ENCODE data around the gene CELA3B. TPM values are rescaled to one million over a fixed set of nuclear protein-coding genes. Genes with fewer than 3 reads are reported as not detected.

The CELA3B gene
- total and polyA plus RNA-seq, 2 donors from 2014 or later, result not detected

DNA sequence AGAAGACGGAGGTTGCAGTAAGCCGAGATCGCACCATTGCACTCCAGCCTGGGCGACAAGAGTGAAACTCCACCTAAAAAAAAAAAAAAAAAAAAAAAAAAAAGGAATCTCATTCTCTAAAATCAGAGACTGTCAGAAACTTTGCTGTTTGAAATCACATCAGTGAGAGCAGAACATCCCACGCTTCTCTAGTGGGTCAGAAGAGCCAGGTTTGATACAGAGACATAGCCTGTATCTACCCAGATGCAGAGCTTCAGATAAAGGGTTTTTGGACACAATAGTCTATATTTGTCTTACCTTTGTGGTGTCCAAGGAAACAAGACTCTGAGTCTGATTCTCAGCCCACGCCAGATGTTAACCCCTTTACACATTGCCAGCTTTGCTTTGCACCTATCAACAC is 44.2 kb downstream of the CELA3B start:
- Histone ChIP-seq H3K4me3 (ENCODE audit: low read length in 3 of 3) (no peak overlapping the region), H3K36me3 (ENCODE audit: control insufficient read depth in 2 of 3, insufficient read depth in 3 of 3, low read length in 3 of 3) (no peaks in the 10 kb centered on the region), H3K4me1 (ENCODE audit: control insufficient read depth in 2 of 3, insufficient read depth in 2 of 3, low read depth in 1 of 3, low read length in 3 of 3) (peaks cover 0 to 6% (median 6%) of the 10 kb centered on the region in 3 donors), H3K9me3 (ENCODE audit: control insufficient read depth in 2 of 3, insufficient read depth in 1 of 3, low read length in 3 of 3) (no peaks in the 10 kb centered on the region), H3K27ac (ENCODE audit: low read depth in 2 of 2, low read length in 2 of 2) (no peak overlapping the region), H3K27me3 (ENCODE audit: control insufficient read depth, insufficient read depth, low read length) (no peaks in the 10 kb centered on the region), H3K9ac (ENCODE audit: low read length in 3 of 3) (no peak overlapping the region)
- intact Hi-C loops (cut with DNase I), result no loop called here
- TF ChIP-seq, protein P1, sequence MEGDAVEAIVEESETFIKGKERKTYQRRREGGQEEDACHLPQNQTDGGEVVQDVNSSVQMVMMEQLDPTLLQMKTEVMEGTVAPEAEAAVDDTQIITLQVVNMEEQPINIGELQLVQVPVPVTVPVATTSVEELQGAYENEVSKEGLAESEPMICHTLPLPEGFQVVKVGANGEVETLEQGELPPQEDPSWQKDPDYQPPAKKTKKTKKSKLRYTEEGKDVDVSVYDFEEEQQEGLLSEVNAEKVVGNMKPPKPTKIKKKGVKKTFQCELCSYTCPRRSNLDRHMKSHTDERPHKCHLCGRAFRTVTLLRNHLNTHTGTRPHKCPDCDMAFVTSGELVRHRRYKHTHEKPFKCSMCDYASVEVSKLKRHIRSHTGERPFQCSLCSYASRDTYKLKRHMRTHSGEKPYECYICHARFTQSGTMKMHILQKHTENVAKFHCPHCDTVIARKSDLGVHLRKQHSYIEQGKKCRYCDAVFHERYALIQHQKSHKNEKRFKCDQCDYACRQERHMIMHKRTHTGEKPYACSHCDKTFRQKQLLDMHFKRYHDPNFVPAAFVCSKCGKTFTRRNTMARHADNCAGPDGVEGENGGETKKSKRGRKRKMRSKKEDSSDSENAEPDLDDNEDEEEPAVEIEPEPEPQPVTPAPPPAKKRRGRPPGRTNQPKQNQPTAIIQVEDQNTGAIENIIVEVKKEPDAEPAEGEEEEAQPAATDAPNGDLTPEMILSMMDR (IDR thresholded peaks at IDR 0.05; ENCODE audit: borderline replicate concordance, extremely low read depth, insufficient read depth), result no peak
- FAIRE-seq, result no peak
- no peak for DNase-seq

DNA sequence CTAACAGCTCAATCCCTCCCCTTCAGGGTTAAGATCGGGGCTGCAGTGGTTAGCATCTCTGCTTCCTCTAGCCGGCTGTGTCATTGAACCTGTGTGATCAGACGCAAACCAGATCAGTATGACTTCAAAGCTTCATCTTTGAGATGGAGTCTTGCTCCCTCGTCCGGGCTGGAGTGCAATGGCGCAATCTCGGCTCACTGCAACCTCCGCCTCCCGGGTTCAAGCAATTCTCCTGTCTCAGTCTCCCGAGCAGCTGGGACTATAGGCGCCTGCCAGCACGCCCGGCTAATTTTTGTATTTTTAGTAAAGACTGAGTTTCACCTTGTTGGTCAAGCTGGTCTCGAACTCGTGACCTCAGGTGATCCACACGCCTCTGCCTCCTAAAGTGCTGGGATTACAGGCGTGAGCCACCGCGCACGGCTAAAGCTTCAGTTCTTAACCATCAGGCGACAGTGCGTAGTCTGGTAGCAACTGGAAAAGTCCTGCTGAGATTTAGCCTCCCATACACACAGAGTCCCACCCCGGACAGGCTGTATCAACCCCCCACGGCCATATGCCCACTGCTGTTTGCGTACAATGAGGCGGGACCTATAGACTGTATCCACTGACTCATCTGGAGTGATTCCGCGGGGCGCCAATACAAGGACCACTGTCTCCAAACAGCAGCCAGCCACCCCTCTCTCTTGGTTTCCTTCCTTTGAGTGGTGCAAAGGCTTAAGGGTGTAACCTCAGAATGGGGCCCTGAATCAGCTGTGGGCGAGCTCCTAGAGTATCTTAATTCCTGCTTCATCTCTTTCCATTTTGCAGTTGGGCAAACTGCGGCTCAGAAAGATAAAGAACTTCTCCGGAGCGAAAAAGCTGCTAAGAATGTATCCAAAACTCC is 47.9 kb downstream of the CELA3B start:
- peaks cover 0 to 10% (median 6%) of the 10 kb centered on the region in 3 donors for H3K4me1 ChIP-seq (ENCODE audit: control insufficient read depth in 2 of 3, insufficient read depth in 2 of 3, low read depth in 1 of 3, low read length in 3 of 3)
- peak overlapping the region; percentile 69 to 80 (median 71) for H3K9ac ChIP-seq (ENCODE audit: low read length in 3 of 3)
- no peaks in the 10 kb centered on the region for H3K27me3 ChIP-seq (ENCODE audit: control insufficient read depth, insufficient read depth, low read length)
- no peaks in the 10 kb centered on the region for H3K36me3 ChIP-seq (ENCODE audit: control insufficient read depth in 2 of 3, insufficient read depth in 3 of 3, low read length in 3 of 3)
- peak overlapping the region; percentile 84 to 99 (median 95) for H3K4me3 ChIP-seq (ENCODE audit: low read length in 3 of 3)
- FAIRE-seq, result no peak
- TF ChIP-seq, protein P1 (IDR thresholded peaks at IDR 0.05; ENCODE audit: borderline replicate concordance, extremely low read depth, insufficient read depth), result no peak
- no peaks in the 10 kb centered on the region for H3K9me3 ChIP-seq (ENCODE audit: control insufficient read depth in 2 of 3, insufficient read depth in 1 of 3, low read length in 3 of 3)
- peak in 4 of 5 donors; percentile 77 to 92 (median 85) for DNase-seq
- peak overlapping the region; percentile 98 to 99 for H3K27ac ChIP-seq (ENCODE audit: low read depth in 2 of 2, low read length in 2 of 2)
- intact Hi-C loops (cut with DNase I), result no loop called here

DNA sequence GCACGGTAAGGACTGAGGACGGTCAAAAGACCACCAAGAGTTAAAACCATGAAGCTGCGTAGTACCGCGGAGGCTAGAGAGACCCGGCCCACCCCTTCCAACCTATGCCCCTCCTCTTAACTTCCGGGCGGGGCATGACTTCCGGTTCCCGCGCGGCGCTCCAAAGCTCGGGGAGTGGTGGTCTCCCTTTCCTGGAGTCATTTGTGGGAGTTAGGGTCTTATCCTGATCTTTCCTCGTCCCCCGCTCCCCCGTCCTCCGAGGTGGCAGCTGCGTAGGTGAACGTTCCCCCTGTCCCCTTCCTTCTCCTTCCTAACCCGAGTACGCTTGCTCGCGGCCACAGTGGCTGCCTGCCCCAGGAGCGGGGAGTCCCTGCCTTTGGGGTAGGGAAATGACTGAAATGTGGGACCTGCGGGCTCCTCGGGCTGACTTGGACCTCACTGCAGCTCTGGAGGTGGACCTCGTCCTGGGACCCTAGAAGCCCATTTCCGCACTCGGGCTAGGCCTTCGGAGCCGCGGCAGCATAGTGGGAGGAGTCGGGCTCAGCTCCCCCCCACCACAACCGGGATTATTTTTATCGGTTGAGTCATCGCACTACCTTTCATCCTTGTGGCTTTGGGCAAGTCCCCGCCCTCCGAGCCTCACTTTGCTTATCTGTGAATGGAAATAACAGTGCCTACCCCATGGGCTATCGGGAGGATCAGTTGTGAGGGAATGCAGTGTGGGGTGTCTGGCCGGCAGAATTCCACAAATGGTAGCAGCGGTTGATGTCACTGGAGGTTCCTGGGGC is 48.7 kb downstream of the CELA3B start:
- FAIRE-seq, result no peak
- intact Hi-C loops (cut with DNase I), result no loop called here
- H3K27me3 ChIP-seq (ENCODE audit: control insufficient read depth, insufficient read depth, low read length), result no peaks in the 10 kb centered on the region
- H3K4me3 ChIP-seq (ENCODE audit: low read length in 3 of 3), result peak overlapping the region; percentile 84 to 99 (median 95)
- no peaks in the 10 kb centered on the region for H3K9me3 ChIP-seq (ENCODE audit: control insufficient read depth in 2 of 3, insufficient read depth in 1 of 3, low read length in 3 of 3)
- peak; percentile 93 to 97 (median 96) for DNase-seq
- TF ChIP-seq, protein P1 (IDR thresholded peaks at IDR 0.05; ENCODE audit: borderline replicate concordance, extremely low read depth, insufficient read depth), result no peak
- H3K36me3 ChIP-seq (ENCODE audit: control insufficient read depth in 2 of 3, insufficient read depth in 3 of 3, low read length in 3 of 3), result peaks cover 0 to 3% (median 0%) of the 10 kb centered on the region in 3 donors
- H3K27ac ChIP-seq (ENCODE audit: low read depth in 2 of 2, low read length in 2 of 2), result peak overlapping the region; percentile 98 to 99
- peak overlapping the region; percentile 80 to 100 (median 99) for H3K9ac ChIP-seq (ENCODE audit: low read length in 3 of 3)
- peaks cover 0 to 10% (median 6%) of the 10 kb centered on the region in 3 donors for H3K4me1 ChIP-seq (ENCODE audit: control insufficient read depth in 2 of 3, insufficient read depth in 2 of 3, low read depth in 1 of 3, low read length in 3 of 3)

All from kidney (tissue), 14 donors.